NCI-H524 (cell line): ENCODE results near the gene BCL2.

ENCODE experiments used
- DNase-seq, 2 experiments: peaks; one replicate each; lab custom pipeline; 2025; lab: John Stamatoyannopoulos, UW

Gene BCL2

DNA sequence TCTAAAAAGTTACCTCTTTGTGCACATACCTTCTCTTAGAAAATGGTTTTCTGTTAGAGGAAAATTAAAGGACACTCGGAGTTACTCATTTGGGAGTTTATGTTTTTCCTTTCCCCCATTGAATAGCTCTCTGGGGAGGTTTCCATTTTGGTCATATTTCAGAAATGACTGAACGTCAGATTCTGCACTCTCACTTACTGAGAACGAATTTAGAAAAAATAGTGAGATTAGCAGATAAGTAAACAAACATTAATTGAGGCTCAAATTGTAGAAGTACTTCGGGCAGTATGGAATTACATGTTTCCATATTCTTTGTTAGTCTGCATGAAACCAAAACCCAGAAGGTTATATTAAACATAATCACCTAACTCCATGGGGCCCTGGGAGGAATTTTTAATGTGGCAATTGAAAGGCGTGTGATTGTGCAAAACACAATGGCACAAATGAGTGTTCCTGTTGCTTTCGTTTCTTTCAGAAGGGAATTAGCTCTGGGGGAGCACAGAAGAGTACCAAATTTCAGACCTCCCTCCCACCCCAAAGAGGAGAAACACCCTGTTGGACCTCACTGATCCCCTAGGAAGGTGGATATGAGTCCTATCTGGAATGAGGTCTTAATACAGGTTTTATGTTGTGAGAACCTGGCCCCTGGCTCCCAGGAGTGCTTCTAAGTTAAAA, 212.3 kb downstream of the BCL2 start:
- no peak for DNase-seq

DNA sequence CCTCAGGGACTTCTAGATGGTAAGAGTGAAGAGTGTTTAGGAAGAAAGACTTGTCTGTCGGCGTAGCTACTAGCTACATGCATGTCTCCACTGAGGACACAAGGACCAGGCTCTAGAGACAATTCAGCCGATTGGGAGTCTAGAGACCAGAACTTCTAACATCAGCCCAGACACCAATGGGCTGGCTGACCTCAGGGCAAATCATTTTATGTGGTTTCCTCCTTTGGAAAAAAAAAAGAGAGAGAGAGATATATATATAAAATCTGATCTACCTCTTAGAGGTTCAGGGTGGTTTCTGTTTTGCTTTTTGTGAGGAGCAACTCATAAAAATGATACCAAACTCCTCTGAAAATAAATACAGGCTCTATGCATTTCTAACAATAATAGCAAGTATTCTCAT, 212.8 kb downstream of the BCL2 start:
- no peak for DNase-seq

DNA sequence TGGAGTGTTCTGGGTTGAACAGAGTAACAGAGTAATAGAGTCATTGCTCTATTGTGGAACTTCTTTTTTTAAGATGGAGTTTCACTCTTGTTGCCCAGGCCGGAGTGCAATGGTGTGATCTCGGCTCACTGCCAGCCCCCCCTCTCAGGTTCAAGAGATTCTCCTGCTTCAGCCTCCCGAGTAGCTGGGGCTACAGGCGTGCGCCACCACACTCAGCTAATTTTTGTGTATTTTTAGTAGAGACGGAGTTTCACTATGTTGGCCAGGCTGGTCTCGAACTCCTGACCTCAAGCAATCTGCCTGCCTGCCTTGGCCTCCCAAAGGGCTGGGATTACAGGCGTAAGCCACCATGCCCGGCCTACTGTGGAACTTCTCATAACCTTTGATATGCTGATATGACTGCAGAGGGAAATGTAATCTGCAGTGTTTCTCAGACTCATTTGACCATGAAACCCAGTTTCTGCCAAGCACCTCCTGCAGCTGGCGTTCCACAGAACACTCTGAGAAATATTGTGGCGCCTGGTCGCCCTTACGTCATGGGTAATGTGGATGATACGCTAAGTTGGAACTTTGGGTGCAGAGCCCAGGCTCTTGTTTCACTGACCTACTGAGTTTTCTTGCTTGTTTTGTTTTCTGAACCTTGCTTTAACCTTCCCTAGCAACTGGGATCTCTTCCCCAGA, 213.8 kb downstream of the BCL2 start:
- no peak for DNase-seq

DNA sequence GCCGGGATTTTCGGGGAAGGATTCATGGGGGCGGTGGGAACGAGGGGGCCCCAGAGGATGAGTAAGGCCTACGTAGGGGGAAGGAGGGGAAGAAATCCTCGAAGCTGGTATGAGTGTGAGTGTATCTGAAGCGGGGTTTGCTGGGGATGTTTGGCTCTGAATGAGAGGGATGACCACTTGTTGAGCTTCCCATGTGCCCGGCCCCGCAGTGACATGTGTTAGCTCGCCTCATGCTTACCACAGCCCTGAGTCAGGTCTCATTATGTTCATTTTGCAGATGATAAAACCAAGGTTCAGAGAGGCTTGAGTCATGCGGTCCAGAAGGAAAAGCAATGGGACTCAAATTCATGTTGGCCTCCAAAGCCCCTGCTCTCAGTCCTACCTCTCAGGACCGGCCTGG, 214.7 kb downstream of the BCL2 start:
- DNase-seq, result no peak

DNA sequence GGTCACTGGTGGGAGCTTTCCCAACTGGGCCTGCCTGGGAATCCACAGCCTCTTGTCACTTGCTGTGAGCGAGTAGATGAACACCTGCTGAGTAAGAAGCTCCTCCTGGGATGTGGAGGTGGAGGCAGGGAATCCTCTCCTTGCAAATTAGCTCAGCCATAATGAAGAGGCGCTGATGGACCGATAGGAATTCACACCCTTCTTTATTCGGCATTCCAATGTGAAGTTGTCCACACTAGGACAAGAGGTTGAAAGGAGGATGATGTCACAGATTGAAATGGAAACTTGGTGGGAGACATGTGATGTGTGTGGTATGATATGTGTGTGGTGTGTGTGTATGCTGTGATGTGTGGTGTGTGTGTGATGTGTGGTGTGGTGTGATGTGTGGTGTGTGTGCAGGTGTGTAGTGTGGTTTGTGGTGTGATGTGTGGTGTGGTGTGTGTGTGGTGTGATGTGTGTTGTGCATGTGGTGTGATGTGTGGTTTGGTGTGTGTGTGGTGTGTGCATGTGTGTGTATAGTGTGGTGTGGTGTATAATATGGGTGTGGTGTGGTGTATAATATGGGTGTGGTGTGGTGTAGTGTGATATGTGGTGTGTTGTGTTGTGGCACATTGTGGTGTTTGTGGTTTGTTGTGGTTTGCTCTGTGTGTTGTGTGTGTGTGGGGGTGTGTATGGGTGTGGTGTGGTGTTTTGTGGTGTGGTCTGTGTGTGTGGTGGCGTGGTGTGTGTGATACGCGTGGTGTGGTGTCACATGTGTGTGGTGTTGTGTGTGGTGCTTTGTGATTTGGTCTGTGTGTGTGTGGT, 216.4 kb downstream of the BCL2 start:
- DNase-seq, result no peak

DNA sequence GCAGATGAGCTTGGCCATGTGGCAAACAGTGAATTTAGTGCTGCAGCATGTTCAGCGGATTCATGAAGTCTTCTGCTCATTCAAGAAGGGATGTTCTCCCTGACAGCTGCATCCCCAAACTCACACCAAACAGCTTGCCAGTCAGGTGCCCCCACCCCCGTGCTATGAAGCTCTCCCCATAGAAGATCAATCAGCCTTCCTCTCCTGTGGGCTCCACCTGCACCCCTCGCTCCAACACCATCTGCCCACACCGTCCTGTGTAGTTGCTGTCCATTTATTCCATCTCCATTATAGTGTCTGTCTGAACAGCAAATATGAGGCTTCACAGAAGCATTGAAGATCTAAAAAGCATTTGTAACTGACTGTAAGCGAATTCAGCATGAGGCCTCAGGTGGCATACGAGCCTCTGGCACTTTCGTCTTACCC, 218.9 kb downstream of the BCL2 start:
- DNase-seq, result no peak

DNA sequence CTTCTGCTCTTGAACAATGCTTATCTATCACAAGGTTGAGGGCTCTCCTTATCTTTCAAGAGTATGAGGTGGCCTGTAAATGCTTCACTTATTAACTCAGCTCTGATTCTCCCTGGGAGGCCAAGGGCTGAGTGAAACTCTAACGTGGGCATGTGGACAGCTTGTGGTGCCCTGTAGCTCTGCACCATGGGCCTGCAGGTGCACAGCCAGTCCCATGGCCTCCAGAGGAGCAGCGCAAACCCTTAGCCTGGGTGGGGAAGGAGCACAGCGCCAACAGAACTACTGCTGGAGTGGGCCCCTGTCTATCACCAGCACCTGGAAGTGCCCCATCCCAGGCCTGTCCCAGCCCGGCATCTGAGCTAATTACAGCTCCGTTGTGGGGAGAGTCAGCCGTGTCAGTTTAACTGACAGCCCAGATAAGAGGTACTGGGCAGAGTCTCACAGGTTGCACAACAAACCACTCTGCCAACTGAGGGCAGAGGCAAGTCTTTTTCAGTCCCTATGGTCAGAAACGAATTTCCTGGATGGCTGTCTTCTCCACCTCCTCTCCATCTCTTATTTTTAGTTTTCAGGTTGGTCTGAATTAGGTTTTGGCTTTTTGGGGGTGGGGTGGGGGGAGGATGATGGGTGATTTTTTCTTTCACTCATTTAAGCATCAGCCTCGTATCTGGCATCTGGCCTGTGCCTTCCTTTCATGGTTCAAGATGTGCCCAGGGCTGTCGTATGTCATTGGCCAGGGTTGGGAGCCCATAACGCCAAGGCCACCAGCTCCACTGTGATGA, 219.5 kb downstream of the BCL2 start:
- no peak for DNase-seq

DNA sequence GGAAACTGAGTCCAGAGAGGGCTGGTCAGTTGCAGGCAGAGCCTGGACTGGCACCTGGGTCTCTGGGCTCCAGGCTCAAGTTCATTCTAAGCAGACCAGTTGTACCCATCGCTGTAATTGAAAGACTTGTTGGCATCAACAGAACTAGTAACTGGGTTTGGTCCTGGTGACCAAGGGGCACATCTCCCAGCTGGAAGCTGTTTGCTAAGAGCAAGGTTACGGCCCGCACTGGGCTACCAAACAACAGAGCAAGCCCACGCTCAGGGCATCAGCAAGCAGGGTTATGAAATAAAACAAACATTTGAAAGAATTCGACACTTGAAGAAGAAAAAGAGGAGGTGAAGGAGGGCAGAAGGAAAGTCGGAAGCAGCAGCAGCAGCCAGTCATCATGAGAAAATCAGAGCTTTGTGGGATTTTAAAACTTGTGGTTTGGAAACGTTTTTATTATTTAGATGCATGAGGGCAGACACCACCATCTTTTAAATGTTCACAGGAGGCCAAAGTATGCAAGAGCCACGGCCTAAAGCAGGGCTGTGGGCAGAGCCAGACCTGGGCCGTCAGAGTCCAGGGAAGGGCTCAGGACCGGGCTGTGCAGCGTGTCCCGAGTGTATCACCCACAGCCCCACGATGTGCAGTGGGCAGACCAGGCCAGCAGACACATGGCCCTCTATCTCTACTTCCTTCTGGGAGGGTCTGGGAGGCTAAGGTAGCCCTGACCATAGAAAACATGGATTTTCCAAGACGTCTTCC, 220.3 kb downstream of the BCL2 start:
- DNase-seq, result no peak

DNA sequence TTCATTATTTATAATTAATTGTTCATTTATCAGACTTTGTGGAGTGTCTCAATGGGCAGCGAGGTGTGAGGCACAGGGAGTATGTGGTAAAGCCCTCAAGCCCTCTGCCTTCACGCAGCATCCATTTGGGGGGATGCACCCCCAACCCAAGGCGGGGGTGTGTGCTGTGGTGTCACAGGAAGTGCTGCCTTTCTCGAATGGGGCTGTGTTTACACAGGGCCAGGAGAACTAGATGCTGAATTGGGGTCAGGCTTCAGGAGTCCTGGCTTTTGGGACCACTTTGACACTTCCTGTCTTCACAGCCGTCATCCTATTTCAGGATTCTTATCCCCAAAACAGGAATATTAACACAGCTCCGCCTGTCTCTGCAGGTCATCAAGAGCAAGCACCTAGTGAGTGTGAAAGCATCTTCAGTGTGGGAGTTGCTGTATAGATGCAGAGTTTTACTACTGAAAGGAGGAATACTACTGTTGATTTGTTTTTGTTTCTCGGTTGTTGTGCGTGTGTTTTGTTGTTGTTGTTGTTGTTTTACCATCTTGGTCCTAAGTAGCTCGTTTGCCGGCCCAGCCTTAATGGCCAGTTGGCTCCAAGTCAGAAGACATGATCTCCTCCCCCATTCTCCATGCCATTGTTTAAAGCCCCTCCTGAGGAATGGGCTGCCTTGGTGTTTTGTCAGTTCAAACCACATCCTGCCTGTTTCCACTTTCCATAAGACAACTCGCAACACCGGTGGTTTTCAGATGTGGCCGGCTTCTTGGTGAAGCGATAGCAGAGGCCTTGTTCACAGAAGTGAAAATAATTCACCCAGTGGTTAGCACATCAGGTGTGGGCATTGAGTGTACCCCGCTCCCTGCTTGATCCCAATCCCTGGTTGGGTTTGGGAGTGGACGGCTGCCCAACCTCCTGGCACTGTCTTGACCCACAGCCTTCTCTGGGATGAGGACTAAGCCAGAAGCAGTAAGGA, 221.3 kb downstream of the BCL2 start:
- DNase-seq, result no peak

DNA sequence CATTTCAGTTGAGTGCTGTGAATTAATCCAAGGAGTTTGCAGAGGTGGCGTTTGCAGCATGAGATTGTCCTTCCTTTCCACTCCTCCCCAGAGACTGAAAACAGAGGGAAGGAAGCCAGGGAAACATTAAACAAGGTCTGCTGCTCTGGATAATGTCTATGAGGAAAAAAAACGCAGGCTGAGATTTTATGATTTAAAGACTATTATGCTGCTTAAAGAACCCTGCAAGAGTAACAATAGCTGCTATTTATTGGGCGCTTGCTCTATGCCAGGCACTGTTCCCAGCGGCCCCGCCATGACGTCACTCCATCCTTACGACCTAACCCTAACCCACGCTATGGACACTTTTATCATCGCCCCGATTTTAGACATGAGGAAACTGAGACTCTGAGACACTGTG, 222.4 kb downstream of the BCL2 start:
- DNase-seq, result no peak

DNA sequence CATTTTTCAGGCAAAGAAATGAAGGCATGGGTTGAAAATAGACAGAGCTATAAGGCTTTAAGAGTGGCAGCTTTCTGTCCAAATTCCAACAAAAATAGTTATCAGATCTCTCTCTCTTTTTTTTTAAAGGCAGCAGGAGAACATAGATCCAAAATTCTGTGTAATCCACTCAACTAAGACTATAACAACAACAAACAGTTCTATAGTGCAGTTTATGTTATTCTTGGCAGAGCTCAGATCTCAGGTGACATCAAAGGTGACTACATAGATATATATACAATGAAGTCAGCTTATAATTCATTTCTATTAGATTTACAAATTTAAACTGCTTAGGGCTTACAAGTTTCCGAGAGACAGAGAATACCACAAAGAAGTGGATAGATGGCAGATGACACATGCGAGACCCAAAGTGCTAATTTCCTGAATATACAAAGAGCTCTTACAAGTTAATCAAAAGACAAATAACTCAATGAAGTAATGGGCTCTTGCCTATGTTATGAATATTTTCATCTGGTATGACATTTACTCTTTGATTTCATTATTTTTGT, 223.2 kb downstream of the BCL2 start:
- DNase-seq, result no peak

DNA sequence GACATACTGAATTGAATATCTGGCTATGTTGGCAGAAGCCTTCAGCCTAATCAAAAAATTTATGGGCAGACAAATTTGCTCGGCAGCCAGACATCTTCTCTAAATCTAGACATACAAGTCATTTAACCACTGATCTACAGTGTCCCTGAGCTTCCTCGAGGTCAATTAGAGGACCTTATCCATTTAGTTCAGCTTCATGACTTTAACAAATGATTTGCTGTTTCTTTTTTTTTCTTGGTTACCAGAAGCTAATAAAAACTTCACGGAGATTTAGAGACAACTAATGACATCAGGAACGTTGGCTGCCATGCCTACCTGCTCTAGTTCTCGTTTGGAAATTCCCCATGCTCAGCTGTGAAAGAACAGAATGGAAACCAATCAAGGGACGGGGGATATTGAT, 223.8 kb downstream of the BCL2 start:
- DNase-seq, result no peak

DNA sequence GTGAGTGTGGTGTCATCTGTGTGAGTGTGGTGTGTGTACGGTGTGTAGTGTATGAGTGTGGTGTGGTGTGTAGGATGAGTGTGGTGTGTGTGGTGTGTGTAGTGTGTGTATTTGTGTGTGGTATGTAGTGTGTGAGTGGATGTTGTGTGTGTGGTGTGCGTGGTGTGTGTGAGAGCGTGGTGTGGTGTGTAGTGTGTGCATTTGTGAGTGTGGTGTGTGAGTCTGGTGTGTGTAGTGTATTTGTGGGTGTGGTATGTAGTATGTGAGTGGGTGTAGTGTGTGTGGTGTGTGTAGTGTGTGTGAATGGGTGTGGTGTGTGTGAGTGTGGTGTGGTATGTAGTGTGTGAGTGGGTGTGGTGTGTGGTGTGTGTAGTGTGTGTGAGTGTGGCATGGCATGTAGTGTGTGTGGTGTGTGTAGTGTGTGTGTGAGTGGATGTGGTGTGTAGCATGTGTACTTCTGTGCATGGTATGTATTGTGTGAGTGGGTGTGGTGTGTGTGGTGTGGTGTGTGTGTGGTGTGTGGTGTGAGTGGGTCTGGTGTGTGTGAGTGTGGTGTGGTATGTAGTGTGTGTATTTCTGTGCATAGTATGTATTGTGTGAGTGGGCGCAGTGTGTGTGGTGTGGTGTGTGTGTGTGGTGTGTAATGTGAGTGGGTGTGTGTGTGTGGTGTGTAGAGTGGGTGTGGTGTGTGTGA, 227.8 kb downstream of the BCL2 start:
- no peak for DNase-seq

DNA sequence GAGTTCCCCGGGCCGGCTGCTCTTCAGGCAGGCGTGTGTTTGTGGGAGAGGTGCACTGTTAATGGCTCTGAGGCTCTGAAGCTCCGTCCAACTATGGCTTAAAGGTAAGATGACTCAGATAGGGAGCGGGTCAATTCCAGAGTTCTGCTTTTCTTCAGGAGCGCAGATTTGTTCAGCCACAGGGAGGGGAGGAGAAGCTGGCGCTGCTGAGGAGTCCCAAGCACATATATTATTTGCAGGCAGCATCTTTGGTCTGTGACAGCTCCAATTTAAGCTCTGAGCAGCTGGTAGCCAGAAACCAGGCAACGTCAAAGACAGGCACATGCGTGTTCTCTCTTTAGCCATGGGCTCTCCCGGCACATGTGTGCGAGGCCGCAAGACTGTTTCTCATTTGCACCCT, 229.2 kb downstream of the BCL2 start:
- no peak for DNase-seq

DNA sequence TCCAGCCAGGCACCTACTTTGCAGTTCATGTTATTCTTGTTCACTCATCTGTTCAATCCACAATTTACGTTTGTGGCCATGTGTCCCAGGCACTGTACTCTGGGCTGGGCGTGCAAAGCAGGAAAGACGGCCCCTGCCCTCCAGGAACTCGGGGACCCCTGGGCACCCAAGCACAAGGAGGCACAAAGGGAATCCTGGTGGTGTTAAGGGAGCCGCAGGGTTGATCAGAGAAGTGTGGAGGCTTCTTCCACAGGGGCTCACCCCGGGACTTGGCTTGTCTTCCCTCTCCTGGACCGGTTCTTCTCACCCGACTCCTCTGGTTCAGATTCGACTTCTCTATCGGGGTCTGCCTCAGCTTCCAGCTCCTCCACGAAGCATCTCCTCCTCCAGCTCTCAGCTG, 230.5 kb downstream of the BCL2 start:
- DNase-seq, result no peak

DNA sequence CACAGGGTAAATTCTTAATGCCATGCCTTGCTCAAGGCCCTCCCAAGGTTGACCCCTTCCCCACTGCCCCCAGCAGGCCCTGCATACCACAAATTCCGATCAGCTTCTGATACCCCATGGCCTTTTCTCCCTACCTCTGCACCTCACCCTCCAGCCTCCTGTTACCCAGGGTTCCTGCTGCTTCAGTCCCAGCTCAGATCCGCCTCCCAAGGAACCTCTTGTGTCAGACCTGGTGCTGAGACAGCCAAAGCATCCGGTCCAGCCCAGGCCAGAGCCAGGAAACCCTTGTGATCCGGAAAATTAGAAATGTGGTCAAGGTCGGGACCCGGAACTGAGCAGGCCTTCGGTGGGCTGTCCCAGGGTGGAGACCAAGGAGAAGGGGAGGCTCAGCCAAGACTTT, 231.3 kb downstream of the BCL2 start:
- DNase-seq, result no peak

DNA sequence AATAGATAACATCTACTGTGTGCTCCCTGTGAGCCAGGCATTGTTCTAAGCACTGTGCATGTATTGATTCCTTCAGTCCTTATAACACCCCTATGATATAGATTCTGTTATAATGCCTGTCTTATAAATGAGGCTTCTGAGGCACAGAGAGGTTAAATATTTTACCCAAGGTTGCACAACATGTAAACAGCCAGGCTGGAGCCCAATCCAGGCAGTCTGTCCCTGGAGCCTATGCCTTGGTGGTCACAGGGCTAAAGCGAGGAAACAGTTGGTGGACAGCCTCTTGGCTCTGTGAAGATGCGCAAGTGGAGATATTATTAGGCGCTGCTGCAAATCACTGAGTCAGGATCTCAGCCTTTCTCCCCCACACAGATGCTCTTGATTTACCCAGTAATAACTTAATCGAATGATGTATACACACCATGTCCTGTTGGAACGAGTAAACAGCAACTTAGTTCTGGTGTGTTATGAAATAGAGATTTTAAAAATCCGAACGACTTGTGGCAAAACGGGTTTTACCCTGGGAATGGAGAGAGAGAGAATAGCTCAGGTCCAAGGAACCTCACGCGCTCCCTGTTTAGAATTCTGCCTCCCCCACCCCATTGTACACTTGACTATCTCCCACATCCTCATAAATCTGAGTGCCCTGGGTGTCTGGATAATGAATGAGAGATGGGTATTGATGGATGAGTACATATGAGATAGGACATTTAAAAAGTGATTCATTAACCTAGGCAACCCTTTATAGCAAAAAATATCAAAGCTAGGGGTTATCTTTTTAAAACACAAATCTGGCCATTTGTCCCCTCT, 231.9 kb downstream of the BCL2 start:
- no peak for DNase-seq

DNA sequence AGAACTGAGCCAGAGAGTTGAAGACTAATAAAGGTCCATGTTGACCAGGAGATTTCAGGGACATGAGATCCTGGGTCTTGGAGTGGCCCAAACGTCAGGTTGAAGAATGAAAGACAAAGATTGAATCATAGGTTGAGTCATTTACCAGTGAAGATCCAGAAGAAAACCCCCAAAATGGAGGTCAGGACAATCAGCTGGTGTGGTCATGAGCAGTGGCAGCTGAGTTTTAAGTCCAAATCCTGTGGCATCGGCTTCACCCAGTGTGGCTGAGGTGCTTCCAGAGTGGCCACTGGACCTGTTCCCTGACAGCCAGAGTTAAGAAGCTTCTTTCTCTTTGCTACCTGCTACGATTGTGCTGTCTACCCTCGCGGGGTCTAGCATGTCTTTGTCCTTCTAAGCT, 234.0 kb downstream of the BCL2 start:
- DNase-seq, result no peak

DNA sequence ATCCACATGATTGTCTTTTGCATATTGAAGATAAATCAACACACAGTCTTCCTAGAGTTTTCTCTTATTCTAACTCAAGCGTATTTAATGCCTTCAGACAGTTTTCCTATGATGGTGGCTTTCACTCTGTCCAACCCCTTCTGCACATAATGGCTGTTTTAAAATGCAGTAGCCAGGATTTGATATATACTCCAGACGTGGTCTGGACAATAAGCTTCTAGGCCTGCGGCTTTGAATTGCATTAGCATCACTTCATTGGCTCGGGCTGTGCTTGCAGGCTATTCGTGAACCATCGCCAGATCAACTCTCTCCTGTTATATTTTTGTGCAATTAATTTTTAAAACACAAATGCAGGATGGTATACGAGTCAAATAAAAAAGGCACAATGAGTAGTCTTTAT, 235.3 kb downstream of the BCL2 start:
- DNase-seq, result no peak
